Neuronal stem cell (in vitro differentiated cells): ENCODE measurements around the gene GMDS.

Experiments
- DNase-seq: peaks from one replicate; pipeline ENCODE4 v3.0.0-alpha.2; 2013; ENCODE audit warnings: low spot score
- H2AFZ ChIP-seq: one replicate; pipeline ENCODE4 v1.6.1; 2013; ENCODE audit warnings: mild to moderate bottlenecking, low read length, inconsistent platforms
- H2AK5ac ChIP-seq: 2 replicates; pipeline ENCODE4 v1.6.1; 2013; ENCODE audit warnings: low read depth, mild to moderate bottlenecking, inconsistent platforms, low read length, moderate library complexity, mixed read lengths
- H2BK120ac ChIP-seq: 2 replicates; pipeline ENCODE4 v1.6.1; 2013; ENCODE audit warnings: low read depth, mild to moderate bottlenecking, inconsistent platforms, low read length, moderate library complexity, mixed read lengths
- H2BK12ac ChIP-seq: one replicate; pipeline ENCODE4 v1.6.1; 2013; ENCODE audit warnings: low read length, inconsistent platforms
- H2BK15ac ChIP-seq: 2 replicates; pipeline ENCODE4 v1.6.1; 2013; ENCODE audit warnings: mild to moderate bottlenecking, low read length, inconsistent platforms, mixed read lengths
- H2BK5ac ChIP-seq: one replicate; pipeline ENCODE4 v1.6.1; 2013; ENCODE audit warnings: inconsistent platforms, mild to moderate bottlenecking, low read length, moderate library complexity
- H3K14ac ChIP-seq: one replicate; pipeline ENCODE4 v1.6.1; 2013; ENCODE audit warnings: low read length, inconsistent platforms
- H3K18ac ChIP-seq: 2 replicates; pipeline ENCODE4 v1.6.1; 2013; ENCODE audit warnings: low read length, inconsistent platforms
- H3K23ac ChIP-seq: 2 replicates; pipeline ENCODE4 v1.6.1; 2013; ENCODE audit warnings: low read depth, mild to moderate bottlenecking, mixed read lengths, low read length, inconsistent platforms; ENCODE audit not compliant: poor library complexity
- H3K27ac ChIP-seq: replicated peaks from 3 replicates; pipeline ENCODE4 v1.5.1; 2013; ENCODE audit warnings: low read length, inconsistent platforms
- H3K27me3 ChIP-seq, 3 experiments: 2 replicates each; pipeline ENCODE4 v1.6.1; 2013; ENCODE audit warnings: low read length in 3 of 3, mild to moderate bottlenecking in 2 of 3, inconsistent platforms in 1 of 3, low read depth in 1 of 3, mixed read lengths in 1 of 3, moderate library complexity in 1 of 3; ENCODE audit not compliant: control insufficient read depth in 3 of 3, insufficient read depth in 3 of 3
- H3K36me3 ChIP-seq, 2 donors: replicated peaks in 1 of 2; 2 replicates each; pipeline ENCODE4 v1.6.1; 2013; ENCODE audit warnings: low read length in 2 of 2; ENCODE audit not compliant: control insufficient read depth in 2 of 2, insufficient read depth in 2 of 2
- H3K4ac ChIP-seq: 2 replicates; pipeline ENCODE4 v1.6.1; 2013; ENCODE audit warnings: inconsistent platforms, mild to moderate bottlenecking, low read length, moderate library complexity
- H3K4me1 ChIP-seq, 2 donors: 1 replicate in 1 of 2; 2 replicates in 1 of 2; pipeline ENCODE4 v1.6.1; 2013; ENCODE audit warnings: low read length in 2 of 2, low read depth in 1 of 2; ENCODE audit not compliant: control insufficient read depth in 2 of 2, insufficient read depth in 1 of 2
- H3K4me2 ChIP-seq: one replicate; pipeline ENCODE4 v1.6.1; 2013; ENCODE audit warnings: mild to moderate bottlenecking, low read length, inconsistent platforms; ENCODE audit not compliant: insufficient read depth, poor library complexity, severe bottlenecking
- H3K4me3 ChIP-seq, 2 donors: 2 replicates each; pipeline ENCODE4 v1.5.1; 2013; ENCODE audit warnings: low read length in 2 of 2, mild to moderate bottlenecking in 2 of 2, inconsistent platforms in 1 of 2, moderate library complexity in 1 of 2
- H3K79me1 ChIP-seq: one replicate; pipeline ENCODE4 v1.6.1; 2013; ENCODE audit warnings: low read depth, mild to moderate bottlenecking, inconsistent platforms, low read length, moderate library complexity
- H3K9ac ChIP-seq: one replicate; pipeline ENCODE4 v1.6.1; 2013; ENCODE audit warnings: mild to moderate bottlenecking, low read depth, low read length, inconsistent platforms; ENCODE audit not compliant: poor library complexity
- H3K9me3 ChIP-seq, 2 donors: replicated peaks in 1 of 2; 2 replicates each; pipeline versions ENCODE3 to v1.6.1; 2013; ENCODE audit warnings: low read length in 2 of 2, mild to moderate bottlenecking in 2 of 2, inconsistent platforms in 1 of 2, low read depth in 1 of 2, mixed read lengths in 1 of 2, moderate library complexity in 1 of 2; ENCODE audit not compliant: control insufficient read depth in 2 of 2, insufficient read depth in 1 of 2
- H4K8ac ChIP-seq: one replicate; pipeline ENCODE4 v1.6.1; 2013; ENCODE audit warnings: low read depth, mild to moderate bottlenecking, inconsistent platforms, low read length, moderate library complexity
- H4K91ac ChIP-seq: one replicate; pipeline ENCODE4 v1.6.1; 2013; ENCODE audit warnings: low read length, low read depth, mild to moderate bottlenecking, inconsistent platforms; ENCODE audit not compliant: poor library complexity
- WGBS, 2 donors: extraction: QIAGEN DNeasy Blood & Tissue Kit; methylation state at CpG; one replicate each; pipeline ENCODE4 v1.1.7; 2013; ENCODE audit warnings: missing lambda C conversion rate in 2 of 2, mixed read lengths in 1 of 2; ENCODE audit not compliant: insufficient read length in 2 of 2, insufficient replicate concordance in 1 of 2; ENCODE audit errors: extremely low coverage in 2 of 2; 5-methylcytosine and 5-hydroxymethylcytosine counted together

GMDS gene

GRCh38 chr6:1713016-1713600, 532.3 kb downstream of the GMDS start:
- Histone ChIP-seq H2AK5ac (peak overlapping the region; percentile 48), H3K4me2 (no peak overlapping the region), H3K27me3 (no peaks in the 10 kb centered on the region), H3K18ac (peak overlapping the region; percentile 15), H2BK5ac (no peak overlapping the region), H3K9ac (no peak overlapping the region), H3K14ac (no peak overlapping the region), H2BK15ac (no peak overlapping the region), H3K27ac (no peak overlapping the region), H2AFZ (no peak overlapping the region), H3K4ac (no peak overlapping the region), H4K91ac (no peak overlapping the region), H3K79me1 (no peaks in the 10 kb centered on the region), H2BK12ac (no peak overlapping the region), H3K9me3 (no peaks in the 10 kb centered on the region), H3K23ac (no peak overlapping the region), H2BK120ac (no peak overlapping the region), H3K4me3 (no peak overlapping the region), H4K8ac (no peak overlapping the region), H3K4me1 (peaks cover 2 to 15% of the 10 kb centered on the region in 2 donors), H3K36me3 (no peaks in the 10 kb centered on the region)
- no CpG with 5 or more reads among the region's 16 CpGs for WGBS, 2 donors
- no peak for DNase-seq

- Histone ChIP-seq H3K23ac (no peak overlapping the region), H2BK12ac (no peak overlapping the region), H3K4me1 (peaks cover 2 to 17% of the 10 kb centered on the region in 2 donors), H3K4ac (no peak overlapping the region), H3K27ac (no peak overlapping the region), H2BK15ac (no peak overlapping the region), H3K18ac (no peak overlapping the region), H2AFZ (no peak overlapping the region), H3K27me3 (no peaks in the 10 kb centered on the region), H3K9ac (no peak overlapping the region), H3K36me3 (no peaks in the 10 kb centered on the region), H4K91ac (no peak overlapping the region), H3K4me2 (no peak overlapping the region), H4K8ac (no peak overlapping the region), H2AK5ac (no peak overlapping the region), H2BK120ac (no peak overlapping the region), H2BK5ac (no peak overlapping the region), H3K79me1 (no peaks in the 10 kb centered on the region), H3K4me3 (no peak overlapping the region), H3K14ac (no peak overlapping the region), H3K9me3 (no peaks in the 10 kb centered on the region)
- DNase-seq = no peak
- WGBS, 2 donors = no CpG with 5 or more reads among the region's 3 CpGs
These were observed 533.0 kb downstream of the GMDS start for GRCh38 chr6:1712451-1712850.

GRCh38 chr6:1711136-1711535, 534.3 kb downstream of the GMDS start:
- H2BK5ac ChIP-seq = no peak overlapping the region
- H3K14ac ChIP-seq = no peak overlapping the region
- no peak overlapping the region for H3K4ac ChIP-seq
- H3K79me1 ChIP-seq = no peaks in the 10 kb centered on the region
- no peak overlapping the region for H3K23ac ChIP-seq
- peak overlapping the region; percentile 67 for H2AK5ac ChIP-seq
- no peak overlapping the region for H2BK120ac ChIP-seq
- H4K91ac ChIP-seq = no peak overlapping the region
- no peak overlapping the region for H3K9ac ChIP-seq
- H3K18ac ChIP-seq = no peak overlapping the region
- H3K27ac ChIP-seq = no peak overlapping the region
- no peaks in the 10 kb centered on the region for H3K27me3 ChIP-seq
- no peak overlapping the region for H4K8ac ChIP-seq
- H3K9me3 ChIP-seq = no peaks in the 10 kb centered on the region
- no peak for DNase-seq
- no peak overlapping the region for H2AFZ ChIP-seq
- no CpG with 5 or more reads among the region's 6 CpGs for WGBS, 2 donors
- H3K4me3 ChIP-seq = no peak overlapping the region
- no peak overlapping the region for H2BK15ac ChIP-seq
- peaks cover 2 to 12% of the 10 kb centered on the region in 2 donors for H3K4me1 ChIP-seq
- H2BK12ac ChIP-seq = no peak overlapping the region
- H3K36me3 ChIP-seq = no peaks in the 10 kb centered on the region
- no peak overlapping the region for H3K4me2 ChIP-seq

GRCh38 chr6:1709234-1709641, 536.2 kb downstream of the GMDS start:
- no peak overlapping the region for H3K9ac ChIP-seq
- peak overlapping the region; percentile 16 for H2BK15ac ChIP-seq
- no peak overlapping the region for H2BK120ac ChIP-seq
- H4K8ac ChIP-seq = no peak overlapping the region
- no peak overlapping the region for H3K4me3 ChIP-seq
- no peak overlapping the region for H2BK5ac ChIP-seq
- no peak overlapping the region for H2AFZ ChIP-seq
- WGBS, 2 donors = no CpG with 5 or more reads among the region's 8 CpGs
- H3K79me1 ChIP-seq = no peaks in the 10 kb centered on the region
- no peak overlapping the region for H3K27ac ChIP-seq
- H3K9me3 ChIP-seq = no peaks in the 10 kb centered on the region
- H3K14ac ChIP-seq = no peak overlapping the region
- no peaks in the 10 kb centered on the region for H3K36me3 ChIP-seq
- no peak overlapping the region for H3K4ac ChIP-seq
- H3K4me1 ChIP-seq = peaks cover 2 to 10% of the 10 kb centered on the region in 2 donors
- H3K27me3 ChIP-seq = no peaks in the 10 kb centered on the region
- peak overlapping the region; percentile 68 for H2BK12ac ChIP-seq
- no peak overlapping the region for H3K4me2 ChIP-seq
- H2AK5ac ChIP-seq = peak overlapping the region; percentile 57
- H3K18ac ChIP-seq = peak overlapping the region; percentile 39
- DNase-seq = no peak
- H3K23ac ChIP-seq = no peak overlapping the region
- no peak overlapping the region for H4K91ac ChIP-seq
